HEK293T (cell line): ENCODE measurements around the gene RGS10.

Source experiments
- CTCF ChIA-PET: fragments of 350-600 bp; formaldehyde crosslinking; extraction: SDS; loops from one replicate; lab custom pipeline; 2021; ENCODE audit warnings: antibody characterized with exemption, inconsistent platforms; lab: Yijun Ruan, JAX
- POLR2A ChIA-PET: fragments of 350-600 bp; formaldehyde crosslinking; extraction: SDS; loops from one replicate; lab custom pipeline; 2020; ENCODE audit warnings: antibody characterized with exemption, inconsistent platforms; lab: Yijun Ruan, JAX
- DNase-seq: peaks from one replicate; pipeline ENCODE4 v3.0.0; 2012; ENCODE audit warnings: mixed read lengths; ENCODE audit errors: extremely low spot score
- ARNT ChIP-seq: fragments of 450-650 bp; IDR thresholded peaks from 2 replicates; pipeline ENCODE4 v1.6.1; 2017; ENCODE audit warnings: mild to moderate bottlenecking
- BHLHE40 ChIP-seq: fragments of 450-650 bp; IDR thresholded peaks from 2 replicates; pipeline ENCODE4 v1.6.1; 2016; ENCODE audit warnings: mild to moderate bottlenecking, moderate library complexity, borderline replicate concordance
- CTBP1 ChIP-seq: fragments of 450-650 bp; IDR thresholded peaks from 2 replicates; pipeline ENCODE4 v1.6.1; 2016; ENCODE audit warnings: borderline replicate concordance
- ELF4 ChIP-seq: fragments of 450-650 bp; IDR thresholded peaks from 2 replicates; pipeline ENCODE4 v1.6.1; 2017; ENCODE audit warnings: antibody characterized with exemption
- FOXA1 ChIP-seq: fragments of 450-650 bp; IDR thresholded peaks from 2 replicates; pipeline ENCODE4 v1.6.1; 2016; ENCODE audit warnings: mild to moderate bottlenecking
- FOXK2 ChIP-seq: fragments of 450-650 bp; IDR thresholded peaks from 2 replicates; pipeline ENCODE4 v1.6.1; 2016; ENCODE audit warnings: mild to moderate bottlenecking
- FOXM1 ChIP-seq: fragments of 450-650 bp; IDR thresholded peaks from 2 replicates; pipeline ENCODE4 v1.6.1; 2017; ENCODE audit warnings: mild to moderate bottlenecking, borderline replicate concordance
- HDGF ChIP-seq: fragments of 450-650 bp; IDR thresholded peaks from 2 replicates; pipeline ENCODE4 v1.6.1; 2017; ENCODE audit warnings: antibody characterized with exemption, borderline replicate concordance
- L3MBTL2 ChIP-seq: fragments of 450-650 bp; conservative IDR thresholded peaks from 2 replicates; pipeline ENCODE4 v1.6.1; 2016; ENCODE audit warnings: mild to moderate bottlenecking
- LEF1 ChIP-seq: fragments of 450-650 bp; IDR thresholded peaks from 2 replicates; pipeline ENCODE4 v1.6.1; 2017; ENCODE audit warnings: mild to moderate bottlenecking, borderline replicate concordance
- NFRKB ChIP-seq: fragments of 450-650 bp; IDR thresholded peaks from 2 replicates; pipeline ENCODE4 v1.6.1; 2016; ENCODE audit warnings: mild to moderate bottlenecking, moderate library complexity
- SP1 ChIP-seq: fragments of 450-650 bp; IDR thresholded peaks from 2 replicates; pipeline ENCODE4 v1.6.1; 2017
- SUZ12 ChIP-seq: fragments of 450-650 bp; IDR thresholded peaks from 2 replicates; pipeline ENCODE4 v1.6.1; 2016; ENCODE audit warnings: mild to moderate bottlenecking
- TARDBP ChIP-seq: fragments of 450-650 bp; IDR thresholded peaks from 2 replicates; pipeline ENCODE4 v1.6.1; 2016
- ZNF384 ChIP-seq: fragments of 450-650 bp; IDR thresholded peaks from 2 replicates; pipeline ENCODE4 v1.6.1; 2016
- TF ChIP-seq, protein P1 (sequence below): fragments of 450-650 bp; IDR thresholded peaks from 2 replicates; pipeline ENCODE4 v1.6.1; 2016

The RGS10 gene

DNA sequence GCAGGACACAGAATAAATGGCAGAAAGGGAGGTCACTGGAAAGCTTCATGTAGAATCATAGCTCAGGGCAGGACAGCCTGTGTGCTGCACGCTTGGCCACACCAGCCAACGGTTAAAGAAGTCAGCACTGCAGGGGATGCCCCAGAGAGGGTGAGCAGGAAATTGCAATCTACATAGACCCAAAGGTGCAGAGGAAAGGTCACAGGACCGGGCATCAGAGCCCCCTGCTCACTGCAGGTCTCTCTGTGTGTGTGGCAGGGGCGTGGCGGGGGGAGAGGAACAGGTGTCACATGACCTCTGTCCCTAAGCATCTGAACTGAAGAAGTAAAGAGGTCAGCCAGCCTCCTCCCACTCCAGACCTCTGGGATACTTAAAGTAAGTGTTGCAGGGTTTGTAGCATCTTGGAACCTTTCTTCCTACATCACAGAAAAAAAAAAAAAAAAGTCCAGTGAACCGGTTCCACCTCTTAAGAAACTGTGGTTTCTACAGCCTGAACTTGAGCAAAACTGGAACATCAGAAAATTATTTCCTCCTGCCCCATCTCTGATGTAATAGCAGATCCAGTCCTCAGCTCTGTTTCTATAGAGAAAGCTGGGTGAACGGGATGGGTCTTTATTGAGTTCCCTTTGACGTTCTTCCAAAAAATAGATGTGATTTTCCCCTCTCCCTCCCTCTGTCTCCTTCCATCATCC lies 64.3 kb downstream of the RGS10 start:
- ChIA-PET POLR2A (interaction anchor here (0.6 to 1.1 kb wide), 2 partner anchors 64 to 119 kb away, joined by 3 read pairs; no protein-coding TSS in a partner anchor), CTCF (interaction anchor here (0.6 to 1.6 kb wide), 4 partner anchors 11 to 280 kb away, joined by 3 to 5 read pairs (median 4); no protein-coding TSS in a partner anchor)
- TF ChIP-seq FOXK2: no peak
- TF ChIP-seq FOXM1: no peak
- TF ChIP-seq HDGF: no peak
- no peak for TF ChIP-seq ARNT
- TF ChIP-seq ELF4: no peak
- TF ChIP-seq, protein P1, sequence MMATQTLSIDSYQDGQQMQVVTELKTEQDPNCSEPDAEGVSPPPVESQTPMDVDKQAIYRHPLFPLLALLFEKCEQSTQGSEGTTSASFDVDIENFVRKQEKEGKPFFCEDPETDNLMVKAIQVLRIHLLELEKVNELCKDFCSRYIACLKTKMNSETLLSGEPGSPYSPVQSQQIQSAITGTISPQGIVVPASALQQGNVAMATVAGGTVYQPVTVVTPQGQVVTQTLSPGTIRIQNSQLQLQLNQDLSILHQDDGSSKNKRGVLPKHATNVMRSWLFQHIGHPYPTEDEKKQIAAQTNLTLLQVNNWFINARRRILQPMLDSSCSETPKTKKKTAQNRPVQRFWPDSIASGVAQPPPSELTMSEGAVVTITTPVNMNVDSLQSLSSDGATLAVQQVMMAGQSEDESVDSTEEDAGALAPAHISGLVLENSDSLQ: no peak
- no peak for TF ChIP-seq L3MBTL2
- no peak for TF ChIP-seq SUZ12
- no peak for TF ChIP-seq LEF1
- no peak for TF ChIP-seq FOXA1
- no peak for TF ChIP-seq TARDBP
- no peak for TF ChIP-seq NFRKB
- DNase-seq: no peak

DNA sequence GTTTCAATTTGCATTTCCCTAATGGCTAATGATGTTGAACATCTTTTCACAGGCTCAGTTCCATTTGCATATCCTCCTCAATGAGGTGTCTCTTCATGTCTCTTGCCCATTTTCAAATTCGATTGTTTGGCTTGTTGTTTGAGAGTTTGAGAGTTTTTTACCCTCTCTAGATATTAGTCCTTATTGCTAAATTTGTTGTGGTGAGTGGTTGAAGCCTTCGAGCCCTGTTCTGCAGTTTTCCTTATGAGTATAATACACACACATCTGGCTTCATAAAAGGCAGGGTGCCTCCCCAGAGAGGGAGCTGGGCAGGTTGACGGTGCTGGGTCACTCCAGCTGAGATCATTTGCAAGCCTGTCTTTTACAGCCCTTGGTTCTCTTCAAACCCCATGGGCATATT lies 65.1 kb downstream of the RGS10 start:
- TF ChIP-seq ARNT (no peak), ELF4 (no peak), LEF1 (no peak), L3MBTL2 (no peak), HDGF (no peak), CTBP1 (no peak)
- ChIA-PET POLR2A (interaction anchor here (0.6 to 1.1 kb wide), 2 partner anchors 63 to 120 kb away, joined by 3 read pairs; no protein-coding TSS in a partner anchor), CTCF (interaction anchor here (1.1 to 1.6 kb wide), 2 partner anchors 267 to 279 kb away, joined by 4 read pairs; no protein-coding TSS in a partner anchor)
- no peak for DNase-seq

DNA sequence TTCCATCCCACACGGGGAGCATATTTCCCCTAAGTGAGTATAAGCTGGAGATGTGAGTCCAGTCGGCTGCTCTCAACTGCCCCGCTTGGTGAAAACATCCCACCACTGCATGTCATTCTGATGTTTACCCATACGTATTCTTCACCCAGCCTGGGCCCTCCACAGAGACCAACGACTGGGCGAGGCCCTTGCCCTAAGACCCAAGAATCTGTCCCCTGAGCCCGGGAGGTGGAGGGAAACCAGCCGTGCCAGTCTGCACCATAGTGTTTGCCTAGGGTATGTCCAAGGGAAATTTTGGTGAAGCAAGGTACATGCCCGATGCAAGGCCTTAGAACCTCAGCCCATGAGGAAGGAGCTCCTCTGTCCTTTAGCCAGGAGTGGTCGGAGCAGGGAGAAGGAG lies 67.9 kb downstream of the RGS10 start:
- CTCF ChIA-PET: no interaction called here
- DNase-seq: no peak
- POLR2A ChIA-PET: no interaction called here

GRCh38 chr10:119473771-119474170 lies 68.7 kb downstream of the RGS10 start:
- POLR2A ChIA-PET: no interaction called here
- CTCF ChIA-PET: no interaction called here
- DNase-seq: no peak
- TF ChIP-seq TARDBP (no peak), SP1 (no peak), ARNT (no peak), CTBP1 (no peak), HDGF (no peak), ZNF384 (no peak), FOXM1 (no peak), SUZ12 (no peak), L3MBTL2 (no peak), NFRKB (no peak), FOXK2 (no peak), FOXA1 (no peak), BHLHE40 (no peak), LEF1 (no peak)
- TF ChIP-seq, protein P1: no peak

More for the DNA sequence above, 67.9 kb downstream of the RGS10 start:
- TF ChIP-seq BHLHE40 (no peak), HDGF (no peak), FOXM1 (no peak), SUZ12 (no peak)

GRCh38 chr10:119470920-119471702 lies 71.4 kb downstream of the RGS10 start:
- DNase-seq: no peak
- TF ChIP-seq, protein P1: no peak
- TF ChIP-seq SUZ12: no peak
- no peak for TF ChIP-seq TARDBP
- TF ChIP-seq ARNT: no peak
- no peak for TF ChIP-seq FOXK2
- no peak for TF ChIP-seq NFRKB
- no peak for TF ChIP-seq L3MBTL2
- TF ChIP-seq ELF4: no peak
- TF ChIP-seq LEF1: no peak
- no peak for TF ChIP-seq ZNF384
- no peak for TF ChIP-seq CTBP1
- TF ChIP-seq SP1: no peak
- TF ChIP-seq FOXM1: no peak
- TF ChIP-seq FOXA1: no peak
- CTCF ChIA-PET: no interaction called here
- POLR2A ChIA-PET: no interaction called here

- ChIA-PET POLR2A (no interaction called here), CTCF (interaction anchor here (0.6 kb wide), 2 partner anchors 53 to 120 kb away, joined by 3 to 8 read pairs; no protein-coding TSS in a partner anchor)
- no peak for DNase-seq
- TF ChIP-seq CTBP1 (no peak), LEF1 (no peak), FOXM1 (no peak), ARNT (no peak), HDGF (no peak), L3MBTL2 (no peak), SP1 (no peak), FOXA1 (no peak), ELF4 (no peak)
- TF ChIP-seq, protein P1: no peak
Measured at GRCh38 chr10:119469846-119470245, 72.7 kb downstream of the RGS10 start.
